HG03378 (cell line): ENCODE measurements around the gene KLF11.
"Not testable (repeated sequence)": the region's sequence is repeated elsewhere in the genome, so short reads cannot be mapped to it uniquely, and the experiment has no call there.

Experiments used
- ATAC-seq: cut with Tn5 transposase; IDR thresholded peaks from one replicate; pipeline ENCODE4 v1.9.1; 2021; ENCODE audit warnings: mild to moderate bottlenecking, moderate library complexity; ENCODE audit not compliant: unreplicated experiment

KLF11 gene

GRCh38 chr2:10080536-10081304, 37.4 kb downstream of the KLF11 start:
- ATAC-seq: no peak

- ATAC-seq: no peak
Measured at GRCh38 chr2:10083046-10083445, 39.7 kb downstream of the KLF11 start.

- ATAC-seq: peak; percentile 44
Measured at GRCh38 chr2:10083692-10084211, 40.4 kb downstream of the KLF11 start.

GRCh38 chr2:10084223-10084865, 41.0 kb downstream of the KLF11 start:
- no peak for ATAC-seq

GRCh38 chr2:10085043-10085667, 41.8 kb downstream of the KLF11 start:
- ATAC-seq: no peak

- no peak for ATAC-seq
Measured at GRCh38 chr2:10085668-10086059, 42.3 kb downstream of the KLF11 start.

GRCh38 chr2:10086950-10087349, 43.6 kb downstream of the KLF11 start:
- no peak for ATAC-seq

GRCh38 chr2:10087360-10087759, 44.0 kb downstream of the KLF11 start:
- no peak for ATAC-seq

GRCh38 chr2:10089565-10090190, 46.3 kb downstream of the KLF11 start:
- peak; percentile 68 for ATAC-seq

GRCh38 chr2:10091182-10091888, 48.0 kb downstream of the KLF11 start:
- no peak for ATAC-seq

- not testable (repeated sequence) for ATAC-seq
Measured at GRCh38 chr2:10091889-10092244, 48.5 kb downstream of the KLF11 start.

GRCh38 chr2:10094271-10094814, 51.0 kb downstream of the KLF11 start:
- ATAC-seq: no peak

- ATAC-seq: no peak
Measured at GRCh38 chr2:10095175-10095574, 51.8 kb downstream of the KLF11 start.

GRCh38 chr2:10096641-10097040, 53.3 kb downstream of the KLF11 start:
- ATAC-seq: no peak

- peak; percentile 58 for ATAC-seq
Measured at GRCh38 chr2:10097352-10098148, 54.2 kb downstream of the KLF11 start.

- no peak for ATAC-seq
Measured at GRCh38 chr2:10101491-10101890, 58.1 kb downstream of the KLF11 start.

- no peak for ATAC-seq
Measured at GRCh38 chr2:10103179-10103578, 59.8 kb downstream of the KLF11 start.
